Measurements from ENCODE around the gene NDUFA11.

The NDUFA11 gene

DNA sequence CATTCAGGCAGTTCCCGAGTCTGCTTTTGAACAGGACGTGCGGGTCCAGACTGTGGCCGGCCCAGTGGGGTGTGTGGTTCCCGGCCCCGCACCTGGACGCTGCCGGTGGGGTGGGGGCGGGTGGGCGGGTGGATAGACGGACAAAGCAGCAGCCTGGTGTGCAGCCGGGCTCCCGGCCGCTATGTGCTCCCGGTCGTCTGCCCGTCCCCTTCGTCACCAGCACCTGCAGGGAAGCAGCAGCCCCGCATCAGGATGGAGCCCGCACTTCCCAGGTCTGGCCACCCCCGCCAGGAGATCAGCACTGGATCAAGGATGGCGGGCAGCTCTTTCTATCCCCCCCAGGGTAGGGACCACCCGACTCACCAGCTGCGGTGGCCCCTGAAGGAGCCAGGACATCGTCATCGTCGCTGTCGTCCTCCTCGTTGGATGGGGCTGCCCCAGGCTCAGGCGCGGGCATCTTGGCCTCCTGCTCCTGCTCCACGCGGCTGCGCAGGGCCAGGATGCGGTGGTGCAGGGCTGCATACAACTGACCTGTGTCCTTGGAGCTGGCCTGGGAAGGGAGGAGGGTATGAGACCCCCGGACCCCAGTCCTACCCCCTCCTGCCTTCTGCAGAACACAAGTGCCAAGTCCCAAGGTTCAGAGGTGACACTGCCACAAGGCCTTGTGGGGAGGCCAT lies 14.0 kb upstream of the NDUFA11 start:
- no peak overlapping the region for H3K4me3 ChIP-seq (ENCODE audit: low read length)
- no peaks in the 10 kb centered on the region for H3K4me1 ChIP-seq (ENCODE audit: low read length)
- H3K27ac ChIP-seq (ENCODE audit: low read length): no peak overlapping the region
- no peak overlapping the region for H3K9ac ChIP-seq (ENCODE audit: low read length)
- H4K20me1 ChIP-seq (ENCODE audit: insufficient read depth, low read length): peaks cover 4% of the 10 kb centered on the region; the same call in 1 of the 2 replicates
- no peaks in the 10 kb centered on the region for H3K79me2 ChIP-seq (ENCODE audit: low read length)
- TF ChIP-seq CTCF (IDR thresholded peaks at IDR 0.05; ENCODE audit: low read depth, low read length): no peak
- TF ChIP-seq EZH2phosphoT487 (IDR thresholded peaks at IDR 0.05; ENCODE audit: low read depth): no peak
- no peaks in the 10 kb centered on the region for H3K9me3 ChIP-seq (ENCODE audit: insufficient read depth, low read length)
- H3K36me3 ChIP-seq (replicated peaks; ENCODE audit: low read depth, low read length): peaks cover 59% of the 10 kb centered on the region
- H3K27me3 ChIP-seq (ENCODE audit: low read depth, low read length): no peaks in the 10 kb centered on the region
- H3K4me2 ChIP-seq (ENCODE audit: low read length): no peak overlapping the region
- H2AFZ ChIP-seq (ENCODE audit: low read depth, low read length): no peak overlapping the region

GRCh38 chr19:5916181-5916708 lies 12.7 kb upstream of the NDUFA11 start:
- H3K27ac ChIP-seq (ENCODE audit: low read length): no peak overlapping the region
- no peaks in the 10 kb centered on the region for H3K27me3 ChIP-seq (ENCODE audit: low read depth, low read length)
- peaks cover 47% of the 10 kb centered on the region for H3K36me3 ChIP-seq (replicated peaks; ENCODE audit: low read depth, low read length)
- no peaks in the 10 kb centered on the region for H3K79me2 ChIP-seq (ENCODE audit: low read length)
- no peak overlapping the region for H3K9ac ChIP-seq (ENCODE audit: low read length)
- no peak overlapping the region for H3K4me3 ChIP-seq (ENCODE audit: low read length)
- TF ChIP-seq CTCF (IDR thresholded peaks at IDR 0.05; ENCODE audit: low read depth, low read length) (no peak), EZH2phosphoT487 (IDR thresholded peaks at IDR 0.05; ENCODE audit: low read depth) (no peak)
- H3K4me1 ChIP-seq (ENCODE audit: low read length): no peaks in the 10 kb centered on the region
- no peaks in the 10 kb centered on the region for H3K9me3 ChIP-seq (ENCODE audit: insufficient read depth, low read length)
- H4K20me1 ChIP-seq (ENCODE audit: insufficient read depth, low read length): no peaks in the 10 kb centered on the region
- H3K4me2 ChIP-seq (ENCODE audit: low read length): no peak overlapping the region
- H2AFZ ChIP-seq (ENCODE audit: low read depth, low read length): no peak overlapping the region

- no peak overlapping the region for H2AFZ ChIP-seq (ENCODE audit: low read depth, low read length)
Measured at GRCh38 chr19:5915782-5916165, 12.2 kb upstream of the NDUFA11 start.

More at GRCh38 chr19:5915782-5916165, 12.2 kb upstream of the NDUFA11 start:
- Histone ChIP-seq H3K36me3 (replicated peaks; ENCODE audit: low read depth, low read length) (peaks cover 46% of the 10 kb centered on the region), H3K4me3 (ENCODE audit: low read length) (no peak overlapping the region), H3K4me2 (ENCODE audit: low read length) (no peak overlapping the region), H3K9ac (ENCODE audit: low read length) (no peak overlapping the region), H4K20me1 (ENCODE audit: insufficient read depth, low read length) (no peaks in the 10 kb centered on the region), H3K4me1 (ENCODE audit: low read length) (no peaks in the 10 kb centered on the region), H3K9me3 (ENCODE audit: insufficient read depth, low read length) (no peaks in the 10 kb centered on the region), H3K79me2 (ENCODE audit: low read length) (no peaks in the 10 kb centered on the region), H3K27me3 (ENCODE audit: low read depth, low read length) (no peaks in the 10 kb centered on the region), H3K27ac (ENCODE audit: low read length) (no peak overlapping the region)
- TF ChIP-seq CTCF (IDR thresholded peaks at IDR 0.05; ENCODE audit: low read depth, low read length) (no peak), EZH2phosphoT487 (IDR thresholded peaks at IDR 0.05; ENCODE audit: low read depth) (no peak)

All from OCI-LY3 (cell line).